CD4-positive, alpha-beta T cell treated with Interleukin-4 for 4 hours (primary cell): ENCODE data around the gene OR10G3.
"Not testable (repeated sequence)": the region's sequence is repeated elsewhere in the genome, so short reads cannot be mapped to it uniquely, and the experiment has no call there.

ENCODE experiments used
- DNase-seq: peaks from one replicate; pipeline ENCODE4 v3.0.0-alpha.2; 2020

Gene OR10G3

DNA sequence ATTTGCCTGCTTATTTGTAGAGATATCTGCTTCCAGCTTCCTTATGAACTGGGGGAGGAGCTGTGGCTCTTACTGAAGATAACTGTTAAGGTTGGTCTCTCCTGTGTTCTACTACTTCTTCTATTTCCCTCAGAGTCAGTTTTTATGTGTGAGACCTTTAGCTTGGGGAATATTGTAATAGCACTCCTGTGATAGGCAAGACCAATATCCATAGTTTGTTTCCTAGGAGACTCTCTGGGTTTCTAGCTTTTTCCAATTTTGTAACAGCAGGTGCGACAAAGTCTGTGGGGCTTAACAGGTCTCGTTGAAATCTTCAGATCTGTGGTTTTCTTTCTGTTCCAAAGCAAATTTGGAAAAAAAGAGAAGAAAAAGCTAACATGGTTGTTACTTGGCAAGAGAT, at the start of gene OR10G3:
TSS of gene OR10G3 (minus strand) at position 101 of the 400 bp plus-strand sequence. CDS start 9,332 bp downstream, outside the sequence.
- no peak for DNase-seq

DNA sequence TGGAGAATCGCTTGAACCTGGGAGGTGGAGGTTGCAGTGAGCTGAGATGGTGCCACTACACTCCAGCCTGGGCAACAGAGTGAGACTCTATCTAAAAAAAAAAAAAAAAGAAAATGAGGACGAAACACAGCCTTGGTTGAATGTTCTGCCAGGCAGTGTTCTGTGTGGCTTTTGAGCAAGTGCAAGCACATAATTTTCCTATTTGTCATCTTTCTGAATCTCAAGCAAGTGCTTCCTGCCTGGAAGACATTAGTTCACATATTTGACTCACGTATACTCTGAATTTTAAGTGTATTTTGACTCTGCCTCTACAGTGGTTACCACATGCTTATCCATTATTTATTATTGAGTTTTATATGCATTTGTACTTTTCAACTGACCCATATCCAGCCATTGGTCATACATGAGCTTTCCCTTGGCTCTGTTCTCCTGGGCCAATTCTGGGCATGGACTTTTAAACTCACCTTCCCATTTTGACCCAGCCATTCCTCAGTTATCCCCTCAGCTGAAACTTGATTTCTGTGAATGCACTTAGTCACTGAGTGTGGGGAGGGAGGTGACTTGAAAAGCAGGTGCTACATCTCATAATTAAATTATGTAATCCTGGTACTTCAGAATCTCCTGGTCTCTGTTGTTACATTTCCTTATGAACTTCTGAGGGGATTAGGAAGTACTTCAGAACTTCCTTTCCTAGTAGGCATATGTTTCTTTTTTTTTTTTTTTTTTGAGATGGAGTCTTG, 46.8 kb upstream of the OR10G3 start:
- no peak for DNase-seq

DNA sequence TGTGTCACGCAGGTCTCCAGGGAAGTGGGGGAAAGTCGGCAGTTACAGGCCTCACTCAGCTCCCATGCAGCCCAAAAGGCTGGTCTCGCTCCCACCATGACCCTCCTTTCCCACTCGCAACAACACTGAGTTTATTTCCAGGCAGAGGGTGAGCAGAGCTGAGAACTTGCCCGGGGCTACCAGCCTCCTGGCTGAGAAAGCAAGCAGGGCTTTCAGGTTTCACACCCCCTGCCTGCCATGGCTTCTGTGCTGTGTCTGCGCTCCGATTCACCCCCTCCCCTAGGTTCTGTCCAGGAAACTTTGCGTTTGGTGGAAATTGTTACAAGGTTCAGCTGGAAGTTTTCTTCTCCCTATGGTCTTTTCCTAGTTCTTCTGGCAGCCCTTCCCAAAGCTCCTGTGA, 37.7 kb upstream of the OR10G3 start:
- no peak for DNase-seq

DNA sequence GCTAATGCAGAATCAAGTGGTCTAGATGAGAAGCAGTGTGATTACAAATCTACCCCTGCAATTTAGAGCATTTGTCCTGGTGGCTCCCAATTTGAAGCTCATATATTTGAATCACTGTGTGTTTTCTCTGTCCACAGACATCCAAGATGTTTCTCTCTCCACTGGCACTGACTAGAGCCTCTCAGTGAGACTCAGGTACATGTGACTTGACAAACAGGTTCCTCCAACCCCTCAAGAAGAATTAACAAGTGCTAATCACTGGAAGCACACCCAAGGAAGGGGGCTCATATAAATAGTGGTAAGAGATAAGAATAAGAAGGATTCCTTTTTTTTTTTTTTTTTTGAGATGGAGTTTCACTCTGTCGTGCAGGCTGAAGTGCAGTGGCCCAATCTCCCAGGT, 34.4 kb upstream of the OR10G3 start:
- DNase-seq = no peak

- DNase-seq = no peak
Measured at GRCh38 chr14:21612324-21612723, 32.4 kb upstream of the OR10G3 start.

- not testable (repeated sequence) for DNase-seq
Measured at GRCh38 chr14:21602181-21602580, 22.3 kb upstream of the OR10G3 start.

DNA sequence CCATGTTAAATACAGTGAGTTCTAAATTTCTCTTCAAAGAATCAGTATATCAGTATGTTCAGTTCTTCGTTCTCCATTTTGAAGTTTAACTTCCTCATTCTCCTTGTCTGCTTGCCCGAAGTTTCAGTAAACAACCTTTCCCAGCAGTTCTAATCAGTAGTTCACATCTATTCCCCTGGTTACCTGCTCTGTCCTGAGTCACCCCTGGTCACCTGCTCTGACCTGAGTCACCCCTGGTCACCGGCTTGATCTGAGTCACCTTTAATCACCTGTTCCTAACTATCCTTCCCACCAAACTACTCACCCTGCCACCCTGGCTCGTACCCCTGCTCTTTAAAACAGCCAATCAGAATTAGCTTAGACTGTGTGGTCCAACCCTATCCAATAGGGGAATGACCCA, 9.4 kb upstream of the OR10G3 start:
- no peak for DNase-seq

DNA sequence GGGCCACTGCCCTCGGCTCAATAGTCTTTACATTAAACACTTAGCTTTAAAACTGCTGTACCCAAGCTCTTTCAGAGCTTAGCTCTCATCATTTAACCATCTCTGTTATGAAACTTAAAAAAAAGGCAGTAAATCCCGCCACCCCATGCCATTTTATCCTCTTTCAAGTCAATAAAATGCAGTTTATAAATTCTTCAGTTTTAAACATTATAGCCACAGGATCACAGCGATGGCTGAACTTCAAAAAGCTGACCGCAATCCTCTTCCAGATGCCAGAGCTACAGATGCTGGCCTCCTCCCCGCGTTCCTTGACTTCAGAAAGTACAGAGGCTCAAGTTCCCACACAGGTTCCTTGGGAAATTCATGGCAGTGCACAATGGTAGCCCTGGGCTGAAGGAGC, 4.2 kb downstream of the OR10G3 start:
- DNase-seq = no peak

DNA sequence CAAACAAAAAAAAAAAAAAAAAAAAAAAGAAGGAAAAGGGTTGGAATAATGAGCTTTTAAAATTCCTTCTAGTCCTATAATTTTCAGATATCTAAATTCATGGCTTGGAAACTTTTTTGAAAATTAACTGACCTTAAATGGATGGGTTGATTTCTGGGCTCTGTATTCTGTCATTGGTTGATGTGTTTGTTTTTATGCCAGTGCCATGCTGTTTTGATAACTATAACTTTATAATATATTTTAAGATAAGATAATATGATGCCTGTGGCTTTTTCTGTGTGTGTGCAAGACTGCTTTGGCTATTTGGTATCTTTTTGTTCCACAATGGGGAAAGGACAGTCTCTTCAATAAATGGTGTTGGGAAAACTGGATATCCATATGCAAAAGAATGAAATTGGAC, 7.3 kb downstream of the OR10G3 start:
- no peak for DNase-seq

DNA sequence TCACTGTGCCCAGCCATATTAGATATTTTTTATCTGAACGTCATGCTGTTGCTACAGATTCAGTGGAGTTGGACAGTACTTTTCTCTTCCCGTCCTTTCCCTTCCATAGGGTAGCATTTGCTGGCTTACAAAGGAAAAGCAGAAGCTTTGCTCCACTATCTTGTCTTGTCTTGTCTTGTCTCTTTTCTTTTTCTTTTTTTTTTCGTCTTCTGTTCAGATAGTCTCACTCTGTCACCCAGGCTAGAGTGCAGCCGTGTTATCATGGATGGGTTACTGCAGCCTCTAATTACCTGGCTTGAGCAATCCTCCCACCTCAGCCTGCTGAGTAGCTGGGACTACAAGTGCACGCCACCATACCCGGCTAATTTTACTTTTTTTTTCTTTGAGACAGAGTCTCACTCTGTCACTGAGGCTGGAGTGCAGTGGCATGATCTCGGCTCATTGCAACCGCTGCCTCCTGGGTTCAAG, 21.1 kb downstream of the OR10G3 start:
- DNase-seq = no peak

DNA sequence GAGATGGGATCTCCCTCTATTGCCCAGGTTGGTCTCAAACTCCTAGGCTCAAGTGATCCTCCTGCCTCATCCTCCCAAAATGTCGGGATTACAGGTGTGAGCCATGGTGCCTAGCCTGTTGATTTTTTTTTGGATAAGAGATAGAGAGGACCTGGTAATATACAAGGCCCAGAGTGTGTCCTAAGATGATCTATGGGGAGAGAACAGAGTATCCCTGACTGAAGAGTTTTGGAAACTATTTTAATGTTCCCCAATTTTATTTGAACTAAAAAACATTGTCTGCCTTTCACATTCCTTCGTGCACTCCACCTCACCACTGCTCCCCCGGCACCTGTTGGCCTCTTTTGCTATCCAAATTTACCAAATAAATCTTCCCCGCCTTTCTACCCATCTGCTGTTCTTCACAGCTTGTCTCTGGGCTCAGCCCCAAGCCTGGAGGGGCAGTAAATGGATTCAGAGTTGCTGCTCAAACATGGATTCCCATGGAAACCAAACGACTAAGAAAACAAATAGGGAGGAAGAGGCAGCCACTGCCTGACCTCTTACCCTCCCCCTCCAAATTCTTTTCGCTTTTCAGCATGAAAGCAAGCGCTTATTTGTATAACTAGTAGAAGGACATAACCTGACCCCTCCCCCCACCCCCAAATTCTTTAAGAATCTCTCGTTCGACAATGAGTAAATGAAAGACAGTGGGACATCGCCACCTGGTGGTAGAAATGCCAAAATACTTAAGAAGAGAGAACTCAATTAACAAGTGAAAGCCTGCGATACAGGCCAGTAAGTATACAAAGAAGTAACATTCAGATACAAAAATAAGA, 22.6 kb downstream of the OR10G3 start:
- DNase-seq = peak; percentile 82

- DNase-seq = no peak
Measured at GRCh38 chr14:21556378-21557083, 23.3 kb downstream of the OR10G3 start.

DNA sequence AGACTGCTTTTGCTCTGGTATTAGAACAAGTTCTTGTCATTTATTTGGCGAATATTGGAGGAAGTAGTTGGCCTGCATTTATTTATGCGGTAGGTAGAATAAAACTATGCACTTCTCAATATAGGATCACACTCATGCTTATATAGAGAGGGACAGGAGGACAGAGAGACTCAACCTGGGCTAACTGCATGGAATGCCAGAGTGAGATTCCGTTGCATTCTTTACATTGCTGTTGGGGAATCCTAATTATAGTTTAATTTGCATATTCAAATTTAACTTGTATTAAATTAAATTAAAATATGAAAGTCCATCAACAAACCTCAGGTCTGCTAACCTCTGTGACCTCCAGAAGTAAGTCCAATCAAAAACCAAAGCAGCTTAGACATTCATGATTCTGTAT, 26.6 kb downstream of the OR10G3 start:
- DNase-seq = no peak

GRCh38 chr14:21544588-21544987, 35.3 kb downstream of the OR10G3 start:
- DNase-seq = not testable (repeated sequence)

DNA sequence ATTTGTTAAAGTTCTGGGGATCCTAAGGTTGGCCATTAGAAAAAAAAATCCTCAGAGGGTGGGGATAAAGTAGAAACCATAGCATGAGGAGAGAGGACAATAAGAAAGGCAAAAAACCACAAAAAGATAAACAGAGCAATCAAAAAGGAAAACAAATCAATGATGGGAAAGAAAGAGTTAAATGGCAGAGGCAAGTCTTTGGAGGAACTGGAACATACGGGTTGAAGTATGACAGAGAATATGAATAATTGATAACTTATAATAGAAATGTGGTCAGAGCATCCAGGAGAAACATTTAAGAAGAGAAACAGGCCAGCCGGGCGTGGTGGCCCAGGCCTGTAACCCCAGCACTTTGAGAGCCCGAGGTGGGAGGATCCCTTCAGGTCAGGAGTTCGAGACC, 35.9 kb downstream of the OR10G3 start:
- DNase-seq = no peak

DNA sequence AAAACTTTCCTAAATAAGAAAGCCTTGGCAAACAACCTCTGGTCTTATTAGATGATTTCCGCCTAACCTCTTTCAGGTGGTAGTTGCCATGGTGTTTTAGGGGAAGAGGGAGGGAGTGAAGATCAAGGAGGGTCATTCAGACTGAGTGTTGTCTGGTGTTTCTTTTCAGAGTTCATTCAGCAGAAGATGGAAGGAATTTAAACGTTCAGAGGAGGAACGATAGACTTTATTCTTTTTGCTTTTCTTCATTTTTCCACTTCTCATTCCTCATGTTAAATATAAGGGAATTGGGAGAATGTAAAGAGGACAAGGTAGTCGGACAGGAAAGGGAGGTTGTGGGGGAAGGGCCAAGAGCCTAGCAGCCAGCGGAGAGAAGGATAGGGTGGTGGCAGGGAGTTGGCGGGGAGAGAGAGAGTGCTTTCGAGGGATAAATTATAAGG, 36.3 kb downstream of the OR10G3 start:
- no peak for DNase-seq

DNA sequence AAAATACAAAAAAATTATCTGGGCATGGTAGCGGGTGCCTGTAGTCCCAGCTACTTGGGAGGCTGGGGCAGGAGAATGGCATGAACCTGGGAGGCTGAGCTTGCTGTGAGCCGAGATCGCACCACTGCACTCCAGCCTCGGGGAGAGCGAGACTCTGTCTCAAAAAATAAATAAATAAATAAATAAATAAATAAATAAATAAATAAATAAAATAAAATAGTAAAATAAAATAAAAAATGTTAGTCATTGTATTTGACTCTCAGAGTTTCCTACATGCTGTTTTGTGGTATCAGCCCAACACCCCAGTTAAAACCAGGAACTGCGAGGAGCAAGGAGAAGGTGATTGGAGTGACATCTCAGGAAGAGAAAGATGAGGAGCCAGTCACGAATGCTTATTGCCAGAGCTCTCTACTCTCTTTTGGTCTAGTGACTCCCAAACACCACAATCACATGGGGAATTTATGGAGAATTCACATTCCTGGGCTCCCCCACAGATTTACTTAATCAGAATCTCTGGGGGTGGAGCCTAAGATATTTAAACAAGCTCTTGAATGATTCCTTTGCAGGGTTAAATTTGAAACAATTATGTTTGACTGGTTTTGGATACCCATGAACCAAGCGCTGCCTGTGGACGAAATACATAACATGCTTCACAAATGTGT, 38.3 kb downstream of the OR10G3 start:
- no peak for DNase-seq

DNA sequence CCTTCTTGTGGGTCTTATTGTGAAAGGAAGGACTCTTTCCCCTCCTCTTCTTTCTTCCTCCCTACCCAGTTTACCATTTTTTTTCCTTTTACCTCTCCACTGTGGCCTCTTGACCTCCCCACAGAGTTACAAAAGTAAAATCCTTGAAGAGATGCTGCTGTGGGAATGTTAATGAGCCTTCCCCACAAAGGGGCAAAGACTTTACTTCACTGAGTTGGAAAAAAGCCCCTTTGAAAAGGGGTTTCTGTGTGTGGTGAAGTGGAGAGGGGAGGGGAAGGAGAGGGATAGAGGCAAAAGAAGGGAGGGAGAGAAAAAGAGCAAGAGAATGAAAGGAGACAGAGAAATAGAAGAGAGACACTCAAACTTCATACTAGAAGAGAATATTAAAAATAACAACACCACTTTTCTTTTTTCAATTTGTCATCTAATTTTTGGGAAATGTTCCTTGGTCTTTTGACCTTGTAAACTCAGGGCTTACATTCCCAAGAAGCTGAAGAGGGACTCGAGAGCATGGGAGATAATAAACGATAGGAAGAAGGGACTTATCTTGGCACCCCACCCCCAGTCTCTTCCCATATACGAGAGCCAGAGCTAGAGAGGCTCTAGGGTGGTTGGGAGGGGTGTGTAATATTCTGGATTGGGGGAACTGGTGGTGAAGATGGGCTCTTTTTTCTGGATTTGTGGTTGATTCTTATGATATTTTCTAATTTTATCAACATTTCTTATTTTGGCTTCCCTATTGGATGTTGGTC, 40.5 kb downstream of the OR10G3 start:
- DNase-seq = no peak

- no peak for DNase-seq
Measured at GRCh38 chr14:21537090-21537424, 42.8 kb downstream of the OR10G3 start.

DNA sequence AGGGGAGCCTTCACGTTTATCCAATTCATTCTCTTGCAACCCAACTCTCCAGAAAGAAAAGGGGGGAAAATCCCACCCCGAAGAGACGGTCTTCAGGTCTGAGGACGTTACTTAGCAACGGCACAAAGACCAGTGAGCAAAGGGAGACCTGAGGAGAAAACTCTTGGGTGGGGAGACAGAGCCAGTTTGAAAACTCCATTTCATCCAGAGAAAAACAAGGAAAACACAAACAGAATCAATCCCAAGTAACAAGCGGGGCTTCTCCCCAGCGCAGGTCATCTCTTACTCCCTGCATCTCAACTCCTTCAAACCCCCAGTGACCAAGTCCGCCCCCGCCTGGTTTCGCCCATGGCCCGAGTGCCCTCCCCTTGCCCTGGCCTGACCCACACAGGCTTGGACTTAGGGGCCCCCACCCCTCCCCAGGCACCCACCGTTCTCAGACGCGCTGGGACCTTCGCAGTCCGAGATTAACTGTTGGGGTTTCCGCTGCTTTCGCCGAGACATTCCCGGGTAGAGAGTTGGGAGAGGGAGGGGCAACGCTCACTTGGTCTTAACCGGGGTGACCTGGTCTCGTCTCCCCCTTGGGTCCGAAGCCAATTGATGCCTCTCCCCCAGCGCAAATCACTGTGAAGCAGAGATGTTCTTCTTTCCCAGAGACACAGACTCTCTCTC, 43.3 kb downstream of the OR10G3 start:
- no peak for DNase-seq

GRCh38 chr14:21535545-21536417, 44.1 kb downstream of the OR10G3 start:
- DNase-seq = no peak
